ENCODE results near the gene OSBPL9. TPM values are rescaled to one million over a fixed set of nuclear protein-coding genes. Genes with fewer than 3 reads are reported as not detected.

OSBPL9 gene
- total and polyA plus RNA-seq, 2 donors (not counting 1 experiment from before 2014, with no cell fraction given) = 23.1 to 59.6 TPM

DNA sequence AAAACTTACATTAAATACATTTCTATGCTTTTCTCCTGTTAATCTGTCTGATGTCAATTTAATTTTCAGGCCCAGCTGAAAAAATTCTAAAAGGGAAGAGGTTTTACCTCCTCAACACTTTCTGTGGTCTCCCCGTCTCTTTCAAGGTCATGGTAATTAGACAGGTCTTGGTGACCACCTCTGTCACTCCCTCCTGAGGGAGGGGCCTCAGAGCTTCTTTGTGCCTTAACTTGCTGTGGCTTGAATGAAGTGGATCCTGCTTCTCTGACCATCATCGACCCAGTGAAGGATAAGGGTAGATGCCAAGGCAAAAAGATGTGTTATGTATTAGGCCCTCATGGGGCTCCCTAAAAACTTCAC is 40.8 kb upstream of the OSBPL9 start:
- TF ChIP-seq EZH2 (IDR thresholded peaks at IDR 0.05; ENCODE audit: borderline replicate concordance, insufficient read depth, low read depth, low read length, poor library complexity, severe bottlenecking) (no peak), CTCF (IDR thresholded peaks at IDR 0.05) (no peak)
- Histone ChIP-seq H3K79me2 (ENCODE audit: control insufficient read depth, insufficient read depth, low read length) (no peaks in the 10 kb centered on the region), H2AFZ (ENCODE audit: insufficient read depth, low read depth, low read length, poor library complexity, severe bottlenecking) (peak overlapping the region; percentile 44), H3K27ac (ENCODE audit: low read length in 2 of 2) (peak overlapping the region in 1 of 2 donors; percentile 32), H3K9me3 (ENCODE audit: control extremely low read depth in 1 of 3, control insufficient read depth in 2 of 3, insufficient read depth in 1 of 3, low read length in 2 of 3) (peaks cover 2 to 6% (median 2%) of the 10 kb centered on the region in 3 donors), H3K27me3 (replicated peaks in 1 of 4; ENCODE audit: control extremely low read depth in 1 of 4, control insufficient read depth in 3 of 4, insufficient read depth in 4 of 4, low read length in 3 of 4) (no peaks in the 10 kb centered on the region), H3K4me2 (replicated peaks; ENCODE audit: low read depth, low read length, poor library complexity, severe bottlenecking) (peak overlapping the region; percentile 23), H3K4me3 (ENCODE audit: control extremely low read depth in 1 of 5, extremely low read depth in 1 of 5, insufficient read depth in 1 of 5, low read depth in 2 of 5, low read length in 4 of 5) (peak overlapping the region in 1 of 5 experiments; percentile 10), H3K9ac (ENCODE audit: low read length) (no peak overlapping the region), H4K20me1 (ENCODE audit: control insufficient read depth, insufficient read depth, low read length, poor library complexity, severe bottlenecking) (no peaks in the 10 kb centered on the region), H3K36me3 (replicated peaks in 1 of 2; ENCODE audit: control extremely low read depth in 1 of 2, control insufficient read depth in 1 of 2, extremely low read depth in 1 of 2, insufficient read depth in 2 of 2, low read length in 1 of 2) (no peaks in the 10 kb centered on the region), H3K4me1 (ENCODE audit: control insufficient read depth in 2 of 2, insufficient read depth in 2 of 2, low read length in 2 of 2) (peaks cover 45 to 48% of the 10 kb centered on the region in 2 donors)
- intact Hi-C loops (cut with micrococcal nuclease) = loop anchor here (5.0 kb wide), 2 partner anchors 41 to 79 kb away; partner anchors contain the start of gene OSBPL9
- no peak for DNase-seq
- ATAC-seq (ENCODE audit: low read depth) = no peak
- WGBS (ENCODE audit: insufficient coverage) = no CpG with 5 or more reads among the region's 2 CpGs
- H3K4me3 Mint-ChIP-seq = peak overlapping the region; percentile 46
- no peak overlapping the region for H3K27ac Mint-ChIP-seq
- CTCF ChIA-PET = no interaction called here
- H3K27me3 Mint-ChIP-seq = no peaks in the 10 kb centered on the region
- POLR2A ChIA-PET = interaction anchor here (0.5 kb wide), 1 partner anchor 39 kb away, joined by 4 read pairs; no protein-coding TSS in a partner anchor
- H3K4me1 Mint-ChIP-seq = peaks cover 65% of the 10 kb centered on the region
- no peaks in the 10 kb centered on the region for H3K9me3 Mint-ChIP-seq (ENCODE audit: insufficient read depth)

- peak overlapping the region; percentile 1 for H3K4me2 ChIP-seq (replicated peaks; ENCODE audit: low read depth, low read length, poor library complexity, severe bottlenecking)
- H3K27ac ChIP-seq (ENCODE audit: low read length in 2 of 2) = no peak overlapping the region
- DNase-seq (no peak), ATAC-seq (ENCODE audit: low read depth) (no peak)
- Mint-ChIP-seq H3K27ac (peak overlapping the region; percentile 51), H3K27me3 (no peaks in the 10 kb centered on the region), H3K9me3 (ENCODE audit: insufficient read depth) (no peaks in the 10 kb centered on the region), H3K4me3 (peak overlapping the region; percentile 73), H3K4me1 (peaks cover 56% of the 10 kb centered on the region)
- intact Hi-C loops (cut with micrococcal nuclease) = loop anchor here (5.0 kb wide), 2 partner anchors 40 to 80 kb away; partner anchors contain the start of gene OSBPL9
- no peaks in the 10 kb centered on the region for H3K36me3 ChIP-seq (replicated peaks in 1 of 2; ENCODE audit: control extremely low read depth in 1 of 2, control insufficient read depth in 1 of 2, extremely low read depth in 1 of 2, insufficient read depth in 2 of 2, low read length in 1 of 2)
- H4K20me1 ChIP-seq (ENCODE audit: control insufficient read depth, insufficient read depth, low read length, poor library complexity, severe bottlenecking) = no peaks in the 10 kb centered on the region
- peaks cover 2 to 6% (median 2%) of the 10 kb centered on the region in 3 donors for H3K9me3 ChIP-seq (ENCODE audit: control extremely low read depth in 1 of 3, control insufficient read depth in 2 of 3, insufficient read depth in 1 of 3, low read length in 2 of 3)
- H3K9ac ChIP-seq (ENCODE audit: low read length) = no peak overlapping the region
- ChIA-PET CTCF (interaction anchor here (1.4 kb wide), 1 partner anchor 192 kb away, joined by 4 read pairs; no protein-coding TSS in a partner anchor), POLR2A (interaction anchor here (0.7 kb wide), 1 partner anchor 359 kb away, joined by 5 read pairs; no protein-coding TSS in a partner anchor)
- no peak overlapping the region for H2AFZ ChIP-seq (ENCODE audit: insufficient read depth, low read depth, low read length, poor library complexity, severe bottlenecking)
- H3K4me3 ChIP-seq (ENCODE audit: control extremely low read depth in 1 of 5, extremely low read depth in 1 of 5, insufficient read depth in 1 of 5, low read depth in 2 of 5, low read length in 4 of 5) = peak overlapping the region in 1 of 5 experiments; percentile 7
- no peak for TF ChIP-seq EZH2 (IDR thresholded peaks at IDR 0.05; ENCODE audit: borderline replicate concordance, insufficient read depth, low read depth, low read length, poor library complexity, severe bottlenecking)
- no peak for TF ChIP-seq CTCF (IDR thresholded peaks at IDR 0.05)
- peaks cover 37 to 40% of the 10 kb centered on the region in 2 donors for H3K4me1 ChIP-seq (ENCODE audit: control insufficient read depth in 2 of 2, insufficient read depth in 2 of 2, low read length in 2 of 2)
- 78% methylated on average over 3 of the region's 6 CpGs for WGBS (ENCODE audit: insufficient coverage)
- no peaks in the 10 kb centered on the region for H3K79me2 ChIP-seq (ENCODE audit: control insufficient read depth, insufficient read depth, low read length)
- H3K27me3 ChIP-seq (replicated peaks in 1 of 4; ENCODE audit: control extremely low read depth in 1 of 4, control insufficient read depth in 3 of 4, insufficient read depth in 4 of 4, low read length in 3 of 4) = no peaks in the 10 kb centered on the region
These were observed 40.0 kb upstream of the OSBPL9 start for GRCh38 chr1:51576923-51577322.

Measured in B cell (primary cell).